ENCODE data around the gene PGAP6.

Gene PGAP6

DNA sequence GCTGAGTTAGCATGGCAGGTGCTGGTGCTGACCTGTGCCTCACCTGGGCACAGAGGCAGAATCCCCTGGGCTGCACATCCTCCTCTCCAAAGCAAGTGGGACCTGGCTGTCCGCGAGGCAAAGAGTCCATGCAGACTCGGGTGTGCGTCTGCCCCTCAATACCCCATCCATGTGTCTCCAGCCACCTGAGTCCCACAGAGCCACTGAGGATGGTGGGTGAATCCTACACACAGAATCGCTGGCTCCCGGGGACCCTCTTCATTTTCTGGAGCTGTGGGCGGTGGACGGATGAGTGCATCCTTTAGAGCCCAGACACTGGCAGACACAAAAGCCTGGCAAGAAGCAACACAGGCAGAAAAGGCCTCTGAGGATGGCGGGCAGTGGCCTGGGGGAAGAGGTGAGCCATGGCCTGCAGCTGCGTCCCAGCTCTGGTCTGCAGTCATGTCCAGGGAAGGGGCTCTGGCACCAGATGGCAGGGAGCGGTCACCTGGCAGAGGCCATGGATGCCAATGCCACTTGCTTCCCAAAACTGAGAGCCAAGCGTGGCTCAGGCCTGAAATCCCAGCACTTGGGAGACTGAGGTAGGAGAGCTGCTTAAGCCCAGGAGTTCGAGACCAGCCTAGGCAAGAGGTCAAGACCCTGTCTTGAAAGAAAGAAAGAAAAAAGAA, 59.2 kb downstream of the PGAP6 start:
- DNase-seq: no peak

DNA sequence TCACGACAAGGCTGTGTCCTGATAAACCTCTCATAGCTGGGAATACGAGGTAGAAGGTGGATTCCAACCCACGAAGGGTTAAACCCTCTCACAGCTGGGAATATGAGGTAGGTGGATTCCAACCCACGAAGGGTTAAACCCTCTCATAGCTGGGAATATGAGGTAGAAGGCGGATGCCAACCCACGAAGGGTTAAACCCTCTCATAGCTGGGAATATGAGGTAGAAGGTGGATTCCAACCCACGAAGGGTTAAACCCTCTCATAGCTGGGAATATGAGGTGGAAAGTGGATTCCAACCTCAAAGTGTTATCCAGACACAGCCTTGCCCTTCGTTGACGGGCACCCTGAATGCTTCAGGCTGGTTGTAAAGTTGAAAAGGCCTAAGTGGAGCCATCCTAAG, 60.2 kb downstream of the PGAP6 start:
- DNase-seq: no peak
